ENCODE data around the gene FOXL1. TPM values are rescaled to one million over a fixed set of nuclear protein-coding genes. Genes with fewer than 3 reads are reported as not detected.

Gene FOXL1
- total and polyA plus RNA-seq, 9 of the 15 experiments (the other 6 are each of a cell fraction or from before 2014, with no cell fraction given): not detected

GRCh38 chr16:86609115-86609514 lies 30.8 kb downstream of the FOXL1 start (continued):
- TF ChIP-seq ZNF518B (CRISPR knock-in tag; IDR thresholded peaks at IDR 0.05) (no peak), RBM17 (IDR thresholded peaks at IDR 0.05; ENCODE audit: borderline replicate concordance, low read depth, low read length) (no peak), EP400 (IDR thresholded peaks at IDR 0.05) (no peak), MLX (CRISPR knock-in tag; conservative IDR thresholded peaks at IDR 0.05) (no peak), LEF1 (IDR thresholded peaks at IDR 0.05) (no peak), RBM39 (optimal IDR thresholded peaks at IDR 0.05; ENCODE audit: low read depth, low read length) (no peak), SIN3B (IDR thresholded peaks at IDR 0.05; ENCODE audit: low read depth) (no peak)
- TF ChIP-seq, protein P1, sequence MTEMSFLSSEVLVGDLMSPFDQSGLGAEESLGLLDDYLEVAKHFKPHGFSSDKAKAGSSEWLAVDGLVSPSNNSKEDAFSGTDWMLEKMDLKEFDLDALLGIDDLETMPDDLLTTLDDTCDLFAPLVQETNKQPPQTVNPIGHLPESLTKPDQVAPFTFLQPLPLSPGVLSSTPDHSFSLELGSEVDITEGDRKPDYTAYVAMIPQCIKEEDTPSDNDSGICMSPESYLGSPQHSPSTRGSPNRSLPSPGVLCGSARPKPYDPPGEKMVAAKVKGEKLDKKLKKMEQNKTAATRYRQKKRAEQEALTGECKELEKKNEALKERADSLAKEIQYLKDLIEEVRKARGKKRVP (CRISPR knock-in tag; IDR thresholded peaks at IDR 0.05): no peak
- TF ChIP-seq, protein P2, sequence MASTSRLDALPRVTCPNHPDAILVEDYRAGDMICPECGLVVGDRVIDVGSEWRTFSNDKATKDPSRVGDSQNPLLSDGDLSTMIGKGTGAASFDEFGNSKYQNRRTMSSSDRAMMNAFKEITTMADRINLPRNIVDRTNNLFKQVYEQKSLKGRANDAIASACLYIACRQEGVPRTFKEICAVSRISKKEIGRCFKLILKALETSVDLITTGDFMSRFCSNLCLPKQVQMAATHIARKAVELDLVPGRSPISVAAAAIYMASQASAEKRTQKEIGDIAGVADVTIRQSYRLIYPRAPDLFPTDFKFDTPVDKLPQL (IDR thresholded peaks at IDR 0.05; ENCODE audit: extremely low read depth, insufficient read length): no peak

Data from K562 (cell line).